HG03045 (cell line): ENCODE measurements around the gene KCNK15.

Experiments used
- ATAC-seq: cut with Tn5 transposase; IDR thresholded peaks from one replicate; pipeline ENCODE4 v1.9.1; 2021; ENCODE audit warnings: mild to moderate bottlenecking, moderate library complexity; ENCODE audit not compliant: unreplicated experiment

The KCNK15 gene

DNA sequence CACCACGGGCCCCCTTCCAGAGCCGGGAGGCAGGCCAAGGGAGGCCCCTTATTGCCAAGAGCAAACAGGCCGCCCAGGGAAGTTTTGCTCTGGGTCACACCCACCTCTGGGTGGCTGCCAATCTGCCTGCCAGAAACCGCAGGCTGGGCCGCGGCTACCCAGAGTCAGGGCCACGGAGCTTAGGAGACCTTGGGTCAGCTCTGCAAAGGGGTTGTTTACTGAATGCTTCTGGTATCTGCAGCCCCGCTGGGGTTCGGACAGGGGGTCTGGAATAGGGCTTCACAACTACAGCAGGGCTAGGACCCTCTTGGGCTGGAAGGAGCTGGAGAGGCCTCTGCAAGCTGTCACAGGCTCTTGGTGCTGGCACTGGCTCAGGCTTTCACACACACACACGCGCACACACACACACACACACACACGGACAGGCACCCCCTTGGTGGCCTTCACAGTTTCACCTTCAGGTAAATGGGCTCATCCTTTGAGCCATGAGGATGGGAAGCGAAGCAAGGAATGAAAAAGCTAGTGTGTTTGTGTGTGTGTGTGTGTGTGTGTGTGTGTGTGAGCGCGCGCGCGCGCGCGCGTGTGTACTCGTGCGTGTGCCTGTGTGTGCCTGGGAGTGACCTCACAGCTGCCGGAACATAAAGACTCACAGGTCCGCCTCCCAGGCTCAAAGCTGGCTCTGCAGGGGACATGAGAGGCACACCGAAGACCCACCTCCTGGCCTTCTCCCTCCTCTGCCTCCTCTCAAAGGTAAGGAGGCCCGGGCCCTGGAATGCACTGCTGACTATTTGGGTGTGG lies 30.8 kb upstream of the KCNK15 start, which contains the start of gene CCN5:
Gene CCN5, plus strand, starts transcription at position 669 of the 798 bp plus-strand sequence. Its CDS starts 22 bp downstream, at position 691.
- no peak for ATAC-seq

DNA sequence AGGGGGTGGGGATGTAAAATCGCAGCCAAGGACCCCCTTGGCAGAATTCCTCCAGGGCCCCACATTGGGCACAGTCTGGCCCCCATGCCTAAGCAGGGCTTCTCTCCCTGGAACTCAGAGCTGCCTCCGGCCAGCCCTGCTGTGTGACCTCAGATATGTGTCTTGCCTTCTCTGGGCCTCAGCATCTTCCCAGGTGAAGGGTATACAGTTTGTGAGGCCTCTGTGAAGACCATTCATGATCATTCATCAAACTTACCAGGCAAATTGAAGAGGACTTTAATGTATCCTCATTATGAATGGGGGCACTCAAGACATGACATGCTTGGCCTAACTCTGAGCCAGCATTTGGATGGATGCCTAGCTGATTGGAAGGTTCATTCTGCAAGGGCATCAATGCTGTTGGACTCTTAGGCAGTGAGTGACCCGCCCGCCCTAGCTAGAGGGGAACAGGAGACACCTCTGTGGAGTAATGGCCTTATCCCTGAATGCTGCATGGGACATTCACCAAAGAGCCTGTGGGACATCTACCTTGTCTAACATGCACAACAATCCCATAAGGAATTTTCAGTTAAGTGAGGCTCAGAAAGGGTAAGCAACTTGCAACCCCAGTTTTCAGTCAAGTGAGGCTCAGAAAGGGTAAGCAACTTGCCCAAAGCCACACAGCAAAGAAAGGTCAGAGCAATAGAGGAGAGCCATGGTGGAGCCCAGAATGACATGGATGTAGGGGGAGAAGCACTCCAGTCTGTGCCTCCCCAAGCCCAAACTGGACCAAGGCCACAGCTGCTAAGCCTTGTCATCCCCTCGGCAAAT lies 30.0 kb upstream of the KCNK15 start:
- no peak for ATAC-seq

DNA sequence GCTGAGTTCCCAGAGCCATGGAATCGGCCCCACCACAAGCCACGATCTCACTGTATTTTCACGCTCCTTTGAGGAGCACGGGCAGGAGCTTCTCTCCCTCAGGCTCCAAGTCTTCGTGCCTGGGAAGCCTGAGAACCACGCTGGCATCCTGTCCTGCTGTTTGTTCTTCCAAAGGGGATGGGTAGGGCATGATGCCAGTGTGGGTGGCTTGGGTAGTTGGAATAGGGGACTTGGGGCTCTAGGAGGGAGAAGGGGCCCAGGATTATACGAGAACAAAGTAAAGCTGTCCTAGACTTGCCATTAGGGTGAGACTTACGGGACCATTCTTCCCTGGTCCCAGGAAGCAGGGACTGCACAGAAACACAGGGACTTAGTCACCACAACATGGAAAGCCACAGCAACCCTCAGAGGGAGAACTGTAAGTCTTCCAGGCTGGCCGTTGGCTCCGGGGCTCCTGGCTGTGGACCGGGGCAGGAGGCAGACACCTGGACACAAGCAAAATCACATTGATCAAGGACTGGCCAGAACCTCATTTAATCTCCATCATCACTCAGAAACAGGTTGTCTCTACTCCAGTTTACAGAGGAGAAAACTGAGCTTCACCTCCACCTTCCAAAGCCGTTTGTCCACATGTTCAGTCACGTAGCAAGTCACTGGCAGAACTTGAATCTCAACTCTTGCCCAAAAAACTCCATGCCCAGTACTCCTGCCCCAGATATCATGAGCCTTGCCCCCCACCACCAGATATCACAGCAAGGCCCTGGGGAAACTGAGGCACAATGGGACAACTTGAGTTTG lies 29.2 kb upstream of the KCNK15 start:
- no peak for ATAC-seq

DNA sequence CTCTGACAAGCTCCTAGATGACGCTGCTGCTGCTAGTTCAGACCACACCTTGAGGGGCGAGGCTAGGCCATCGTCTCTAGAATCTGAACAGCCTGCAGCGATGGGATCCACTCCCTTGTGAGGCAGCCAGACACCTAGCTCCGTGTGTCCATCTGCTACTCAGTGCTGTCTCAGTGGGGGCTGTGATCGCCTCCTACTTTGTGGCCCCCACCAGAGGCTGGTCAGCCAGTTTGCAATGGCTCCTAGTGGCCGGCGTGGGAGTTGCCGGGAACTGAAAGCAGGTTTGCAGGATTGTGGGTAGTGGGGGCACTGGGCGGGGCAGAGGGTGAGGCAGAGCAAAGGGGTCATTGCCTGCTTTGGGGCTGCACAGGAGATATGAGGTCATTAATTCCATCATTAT lies 27.7 kb upstream of the KCNK15 start:
- no peak for ATAC-seq

DNA sequence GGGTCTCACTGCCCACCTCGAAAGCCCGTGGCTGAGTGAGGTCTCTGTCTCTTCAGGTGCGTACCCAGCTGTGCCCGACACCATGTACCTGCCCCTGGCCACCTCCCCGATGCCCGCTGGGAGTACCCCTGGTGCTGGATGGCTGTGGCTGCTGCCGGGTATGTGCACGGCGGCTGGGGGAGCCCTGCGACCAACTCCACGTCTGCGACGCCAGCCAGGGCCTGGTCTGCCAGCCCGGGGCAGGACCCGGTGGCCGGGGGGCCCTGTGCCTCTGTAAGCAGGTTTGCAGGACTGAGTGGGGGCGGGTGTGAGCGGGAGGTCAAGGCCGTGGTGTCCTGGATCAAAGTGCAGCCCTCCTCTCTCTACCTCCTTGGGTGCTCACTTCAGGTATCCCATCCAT lies 25.8 kb upstream of the KCNK15 start:
- ATAC-seq, result no peak

DNA sequence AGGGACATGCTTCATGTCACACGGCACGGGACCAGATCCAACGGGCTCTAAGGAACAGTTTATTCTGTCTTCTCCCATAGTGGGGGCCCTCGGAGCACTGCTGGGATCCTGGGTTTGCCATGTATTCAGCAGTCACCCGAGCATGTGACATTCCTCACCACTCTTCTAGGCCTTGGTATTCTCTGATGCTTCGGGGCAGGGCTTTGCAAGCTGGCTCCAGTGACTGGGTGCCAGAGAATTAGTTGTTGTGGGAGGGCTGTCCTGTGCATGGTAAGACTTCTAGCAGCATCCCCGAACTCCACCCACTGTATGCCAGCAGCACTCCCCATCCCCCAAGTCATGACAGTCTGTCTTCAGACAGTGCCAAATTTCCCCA lies 25.1 kb upstream of the KCNK15 start:
- no peak for ATAC-seq

- no peak for ATAC-seq
Observed at GRCh38 chr20:44720997-44721784, 24.5 kb upstream of the KCNK15 start.

- no peak for ATAC-seq
Observed at GRCh38 chr20:44721785-44722054, 23.9 kb upstream of the KCNK15 start.

DNA sequence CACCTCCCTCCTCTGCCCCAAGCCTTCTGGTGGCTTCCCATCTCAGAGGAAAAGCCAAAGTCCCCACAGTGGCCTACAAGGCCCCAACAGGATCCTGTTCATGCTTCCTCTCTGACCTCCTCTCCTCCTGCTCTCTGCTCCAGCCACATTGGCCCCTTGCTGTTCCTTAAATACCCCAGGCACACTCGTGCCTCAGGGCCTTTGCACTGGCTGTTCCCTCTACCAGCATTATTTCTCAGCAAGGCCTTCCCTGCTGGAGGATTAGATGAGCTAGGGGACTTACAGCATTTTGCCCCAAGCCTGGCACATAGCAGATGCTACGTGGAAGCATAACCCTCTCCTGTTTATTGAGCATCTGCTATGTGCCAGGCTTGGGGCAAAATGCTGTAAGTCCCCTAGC lies 22.7 kb upstream of the KCNK15 start:
- no peak for ATAC-seq

DNA sequence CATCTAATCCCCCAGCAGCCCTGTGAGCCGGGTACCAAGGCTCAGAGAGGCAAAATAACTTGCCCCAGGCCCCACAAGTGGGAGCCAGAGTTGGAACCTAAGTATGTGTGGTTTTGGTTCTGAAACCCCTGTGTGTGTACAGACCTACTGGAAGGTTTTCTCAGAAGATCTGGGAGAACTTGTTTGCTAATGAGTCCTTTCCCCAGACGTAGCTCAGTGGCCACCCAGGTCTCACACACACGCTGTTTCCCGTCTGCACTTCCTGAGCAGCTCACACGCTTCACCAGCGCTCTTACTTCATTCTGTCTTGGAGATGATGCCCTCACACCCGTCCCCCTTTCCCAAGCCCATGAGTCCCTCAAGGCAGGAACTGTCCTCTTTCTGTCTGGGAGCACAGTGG lies 22.3 kb upstream of the KCNK15 start:
- no peak for ATAC-seq

- no peak for ATAC-seq
Observed at GRCh38 chr20:44723798-44724362, 21.8 kb upstream of the KCNK15 start.

DNA sequence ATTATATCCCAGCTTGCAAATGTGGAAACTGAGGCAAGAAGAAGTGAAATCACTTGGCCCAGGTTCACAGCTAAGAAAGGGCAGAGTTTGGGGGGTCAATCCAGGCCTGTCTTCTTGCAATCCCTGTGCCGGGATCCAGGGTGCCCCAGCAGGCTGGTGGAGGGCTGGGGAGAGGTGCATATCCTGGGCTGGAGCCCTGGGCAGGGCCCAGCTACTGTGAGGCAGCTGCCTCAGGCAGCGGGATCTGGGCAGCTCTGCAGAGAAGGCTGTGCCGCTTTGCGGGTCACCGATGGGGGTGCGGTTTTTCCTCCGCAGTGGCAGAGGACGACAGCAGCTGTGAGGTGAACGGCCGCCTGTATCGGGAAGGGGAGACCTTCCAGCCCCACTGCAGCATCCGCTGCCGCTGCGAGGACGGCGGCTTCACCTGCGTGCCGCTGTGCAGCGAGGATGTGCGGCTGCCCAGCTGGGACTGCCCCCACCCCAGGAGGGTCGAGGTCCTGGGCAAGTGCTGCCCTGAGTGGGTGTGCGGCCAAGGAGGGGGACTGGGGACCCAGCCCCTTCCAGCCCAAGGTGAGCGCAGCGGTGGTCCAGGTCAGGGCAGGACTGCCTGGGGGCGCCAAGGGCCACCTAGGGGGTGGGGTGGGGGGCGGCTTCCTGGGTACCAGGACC lies 21.1 kb upstream of the KCNK15 start:
- no peak for ATAC-seq

GRCh38 chr20:44725837-44726236 lies 19.8 kb upstream of the KCNK15 start:
- ATAC-seq, result no peak

- ATAC-seq, result no peak
Observed at GRCh38 chr20:44727039-44727438, 18.6 kb upstream of the KCNK15 start.

DNA sequence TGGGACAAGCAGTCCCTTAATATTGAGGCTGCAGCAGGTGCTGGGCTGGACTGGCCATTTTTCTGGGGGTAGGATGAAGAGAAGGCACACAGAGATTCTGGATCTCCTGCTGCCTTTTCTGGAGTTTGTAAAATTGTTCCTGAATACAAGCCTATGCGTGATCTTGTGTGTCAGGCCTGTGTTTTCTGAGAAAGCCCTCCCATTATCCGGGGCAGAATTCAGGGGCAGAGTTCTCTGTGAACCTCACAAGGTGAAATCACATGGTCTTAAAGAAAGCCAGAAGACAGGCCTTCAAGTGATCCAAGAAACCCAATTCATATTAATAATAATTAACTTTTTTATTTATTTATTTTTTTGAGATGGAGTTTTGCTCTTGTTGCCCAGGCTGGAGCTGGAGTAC lies 18.0 kb upstream of the KCNK15 start:
- ATAC-seq, result no peak

DNA sequence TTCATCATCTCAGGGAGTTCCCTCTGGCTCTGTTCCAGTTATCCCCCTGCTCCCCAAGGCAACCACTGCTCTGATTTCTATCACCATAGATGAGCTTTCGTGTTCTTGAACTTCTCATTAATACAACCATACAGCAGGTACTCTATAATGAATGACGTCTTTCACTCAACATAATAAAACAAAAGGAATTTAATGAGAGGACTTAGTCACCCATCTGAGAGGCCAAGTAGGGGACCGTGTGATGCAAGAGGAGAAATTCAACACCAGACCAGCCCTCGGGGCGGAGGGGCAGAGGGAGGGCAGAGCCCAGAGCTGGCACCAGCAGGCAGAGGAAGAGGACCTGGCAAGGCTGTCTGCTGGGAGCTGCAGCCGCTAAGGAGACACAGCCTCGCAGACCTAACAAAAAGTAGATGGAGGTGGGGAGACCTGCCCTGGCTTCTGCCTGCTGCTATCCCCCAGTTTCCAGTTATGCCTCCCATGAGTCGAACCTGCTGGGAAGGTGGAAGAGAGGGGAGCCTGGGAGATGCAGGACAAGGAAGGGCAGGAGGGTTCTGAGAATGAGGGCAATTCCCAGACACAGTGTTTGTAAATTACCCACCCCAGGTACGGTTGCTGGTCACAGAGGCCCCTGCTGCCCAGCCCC lies 16.7 kb upstream of the KCNK15 start:
- ATAC-seq, result no peak

DNA sequence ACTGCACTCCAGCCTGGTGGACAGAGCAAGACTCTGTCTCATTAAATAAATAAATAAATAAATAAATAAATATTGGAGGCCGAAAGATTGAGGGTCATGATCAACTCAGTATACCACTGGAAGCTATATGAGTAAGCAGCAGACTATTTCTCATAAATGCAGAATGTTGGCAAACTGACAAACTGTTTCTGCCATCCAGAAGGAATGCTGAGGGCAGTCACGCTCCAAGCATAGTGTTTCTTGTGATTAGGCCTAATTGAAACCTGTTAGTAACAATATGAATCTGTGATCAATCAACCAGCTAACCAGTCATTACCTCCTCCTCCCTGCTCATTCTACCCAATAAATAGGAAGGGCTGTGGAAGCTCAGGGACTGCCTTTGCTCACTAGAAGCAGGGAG lies 15.2 kb upstream of the KCNK15 start:
- no peak for ATAC-seq

GRCh38 chr20:44731657-44732056 lies 14.0 kb upstream of the KCNK15 start:
- no peak for ATAC-seq

DNA sequence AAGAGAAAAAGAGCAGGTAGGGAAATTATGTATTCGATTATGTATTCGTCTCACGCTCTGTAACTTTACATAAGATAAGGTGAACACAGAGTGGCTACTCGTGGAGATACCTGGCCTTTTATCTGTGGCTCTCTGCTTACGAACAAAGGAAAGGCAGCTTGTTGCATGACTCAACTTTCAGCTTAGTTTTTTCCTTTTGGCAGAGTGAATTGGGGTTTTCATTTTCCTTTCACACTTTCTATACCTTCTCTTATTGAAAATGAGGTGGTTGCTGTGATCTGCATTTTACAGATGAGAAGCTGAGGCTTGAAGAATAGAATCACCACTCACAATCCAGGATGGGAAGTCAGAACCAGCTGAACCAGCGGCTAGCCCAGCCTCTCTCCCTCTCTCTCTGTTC lies 13.3 kb upstream of the KCNK15 start:
- ATAC-seq, result no peak
